Head of caudate nucleus (tissue), 42 donors: ENCODE results near the gene SGCD.

Experiments used
- DNase-seq, 42 donors: peaks; one replicate each; pipeline versions ENCODE4 v3.0.0 to v3.0.0-alpha.2; 2020 to 2021; ENCODE audit warnings: mixed read lengths in 7 of 42
- intact Hi-C: fragments of 100-400 bp; cut with DNase I; formaldehyde crosslinking; loops from one replicate; pipeline ENCODE4 v1.15.0; 2022

Gene SGCD

GRCh38 chr5:156481741-156482140 lies 154.8 kb downstream of the SGCD start:
- intact Hi-C loops: no loop called here
- no peak for DNase-seq

GRCh38 chr5:156482818-156483217 lies 155.9 kb downstream of the SGCD start:
- intact Hi-C loops: no loop called here
- DNase-seq: no peak

- no peak for DNase-seq
- intact Hi-C loops: no loop called here
Measured at GRCh38 chr5:156486394-156487238, 159.7 kb downstream of the SGCD start.

GRCh38 chr5:156491766-156492165 lies 164.8 kb downstream of the SGCD start:
- intact Hi-C loops: no loop called here
- DNase-seq: no peak

GRCh38 chr5:156496291-156496690 lies 169.3 kb downstream of the SGCD start:
- DNase-seq: no peak
- intact Hi-C loops: no loop called here

- intact Hi-C loops: no loop called here
- peak in 6 of 42 donors; percentile 4 to 60 (median 28) for DNase-seq
Measured at GRCh38 chr5:156497804-156498208, 170.8 kb downstream of the SGCD start.

GRCh38 chr5:156498226-156498980 lies 171.4 kb downstream of the SGCD start:
- intact Hi-C loops: no loop called here

GRCh38 chr5:156500755-156501154 lies 173.8 kb downstream of the SGCD start:
- DNase-seq: no peak
- intact Hi-C loops: no loop called here

More at GRCh38 chr5:156498226-156498980, 171.4 kb downstream of the SGCD start:
- no peak for DNase-seq

- no peak for DNase-seq
- intact Hi-C loops: no loop called here
Measured at GRCh38 chr5:156505101-156505500, 178.1 kb downstream of the SGCD start.

- no peak for DNase-seq
Measured at GRCh38 chr5:156513123-156513815, 186.3 kb downstream of the SGCD start.

GRCh38 chr5:156515121-156515520 lies 188.2 kb downstream of the SGCD start:
- intact Hi-C loops: no loop called here
- no peak for DNase-seq

More at GRCh38 chr5:156513123-156513815, 186.3 kb downstream of the SGCD start:
- intact Hi-C loops: no loop called here

- intact Hi-C loops: no loop called here
- no peak for DNase-seq
Measured at GRCh38 chr5:156515803-156516360, 188.9 kb downstream of the SGCD start.

GRCh38 chr5:156522651-156523529 lies 195.9 kb downstream of the SGCD start:
- intact Hi-C loops: no loop called here
- DNase-seq: no peak

- intact Hi-C loops: no loop called here
- no peak for DNase-seq
Measured at GRCh38 chr5:156523607-156524006, 196.6 kb downstream of the SGCD start.

- intact Hi-C loops: no loop called here
Measured at GRCh38 chr5:156526081-156526925, 199.3 kb downstream of the SGCD start.

GRCh38 chr5:156527611-156528010 lies 200.6 kb downstream of the SGCD start:
- intact Hi-C loops: no loop called here
- no peak for DNase-seq

More at GRCh38 chr5:156526081-156526925, 199.3 kb downstream of the SGCD start:
- DNase-seq: no peak

GRCh38 chr5:156528673-156529072 lies 201.7 kb downstream of the SGCD start:
- intact Hi-C loops: no loop called here
- no peak for DNase-seq

- intact Hi-C loops: no loop called here
- DNase-seq: no peak
Measured at GRCh38 chr5:156529892-156530291, 202.9 kb downstream of the SGCD start.
